GM23338 (cell line): Measurements from ENCODE around the gene EFHC2.

Source experiments
- CREB1 ChIP-seq: fragments of 250-450 bp; sonication (Bioruptor Pico); IDR thresholded peaks from 2 replicates; pipeline ENCODE4 v1.5.0; 2020; ENCODE audit warnings: low read depth, mild to moderate bottlenecking, moderate library complexity
- EZH2 ChIP-seq: fragments of 200-600 bp; sonication (generic); IDR thresholded peaks from one replicate; pipeline ENCODE4 v1.8.0; 2017; ENCODE audit warnings: antibody characterized with exemption, mild to moderate bottlenecking, low read depth; ENCODE audit not compliant: unreplicated experiment
- EZH2phosphoT487 ChIP-seq: fragments of 200-600 bp; sonication (generic); IDR thresholded peaks from one replicate; pipeline ENCODE4 v1.8.1; 2018; ENCODE audit warnings: antibody characterized with exemption; ENCODE audit not compliant: unreplicated experiment
- POLR2AphosphoS5 ChIP-seq: IDR thresholded peaks from 2 replicates; pipeline ENCODE4 v1.6.1; 2016; ENCODE audit warnings: antibody characterized with exemption, low read depth
- ZNF331 ChIP-seq: fragments of 250-450 bp; sonication (Bioruptor Pico); IDR thresholded peaks from 2 replicates; pipeline ENCODE4 v1.5.0; 2020; ENCODE audit warnings: low read depth, mild to moderate bottlenecking, moderate library complexity
- TF ChIP-seq, protein P1 (sequence below): IDR thresholded peaks from 2 replicates; pipeline ENCODE4 v1.6.1; 2016; ENCODE audit warnings: antibody characterized with exemption
- TF ChIP-seq, protein P2 (sequence below), 2 experiments: fragments of 200-600 bp in 1 of 2; sonication (generic) in 1 of 2; conservative IDR thresholded peaks; 2 replicates each; pipeline versions ENCODE4 v1.5.1 to v1.6.1; 2016 to 2017; ENCODE audit warnings: antibody characterized with exemption in 2 of 2, low read depth in 2 of 2, mild to moderate bottlenecking in 2 of 2, moderate library complexity in 1 of 2
- TF ChIP-seq, protein P3 (sequence below): IDR thresholded peaks from one replicate; pipeline ENCODE4 v1.6.1; 2018; ENCODE audit warnings: antibody characterized with exemption; ENCODE audit not compliant: unreplicated experiment

DNA sequence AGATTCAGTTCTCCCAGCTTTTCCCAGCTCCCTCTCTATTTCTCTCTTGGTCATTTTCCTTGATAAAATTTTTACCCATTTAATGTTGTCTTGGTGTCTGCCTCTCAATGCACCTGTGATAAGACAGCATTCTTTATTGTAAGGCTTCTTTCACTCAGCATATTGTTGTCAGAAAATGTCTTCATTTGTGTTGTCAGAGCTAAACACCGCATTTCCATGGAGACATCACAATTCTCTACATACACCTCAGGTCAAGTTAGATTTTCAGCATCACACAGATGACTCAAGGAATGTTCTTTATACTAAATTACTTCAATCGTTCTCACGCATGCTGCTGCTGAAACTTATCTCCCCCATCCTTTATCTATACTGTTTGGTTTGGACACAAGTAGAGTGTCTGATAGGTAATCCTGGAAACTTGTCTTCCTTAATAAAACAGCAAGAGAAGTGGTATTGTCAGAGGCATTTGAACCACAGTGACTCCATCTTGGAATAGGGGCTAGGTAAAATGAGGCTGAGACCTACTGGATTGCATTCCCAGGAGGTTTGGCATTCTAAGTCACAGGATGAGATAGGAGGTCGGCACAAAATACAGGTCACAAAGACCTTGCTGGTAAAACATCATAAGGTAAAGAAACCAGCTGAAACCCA lies 41.3 kb upstream of the EFHC2 start:
- TF ChIP-seq POLR2AphosphoS5 = no peak
- TF ChIP-seq, protein P1, sequence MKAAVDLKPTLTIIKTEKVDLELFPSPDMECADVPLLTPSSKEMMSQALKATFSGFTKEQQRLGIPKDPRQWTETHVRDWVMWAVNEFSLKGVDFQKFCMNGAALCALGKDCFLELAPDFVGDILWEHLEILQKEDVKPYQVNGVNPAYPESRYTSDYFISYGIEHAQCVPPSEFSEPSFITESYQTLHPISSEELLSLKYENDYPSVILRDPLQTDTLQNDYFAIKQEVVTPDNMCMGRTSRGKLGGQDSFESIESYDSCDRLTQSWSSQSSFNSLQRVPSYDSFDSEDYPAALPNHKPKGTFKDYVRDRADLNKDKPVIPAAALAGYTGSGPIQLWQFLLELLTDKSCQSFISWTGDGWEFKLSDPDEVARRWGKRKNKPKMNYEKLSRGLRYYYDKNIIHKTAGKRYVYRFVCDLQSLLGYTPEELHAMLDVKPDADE = no peak
- TF ChIP-seq, protein P2, sequence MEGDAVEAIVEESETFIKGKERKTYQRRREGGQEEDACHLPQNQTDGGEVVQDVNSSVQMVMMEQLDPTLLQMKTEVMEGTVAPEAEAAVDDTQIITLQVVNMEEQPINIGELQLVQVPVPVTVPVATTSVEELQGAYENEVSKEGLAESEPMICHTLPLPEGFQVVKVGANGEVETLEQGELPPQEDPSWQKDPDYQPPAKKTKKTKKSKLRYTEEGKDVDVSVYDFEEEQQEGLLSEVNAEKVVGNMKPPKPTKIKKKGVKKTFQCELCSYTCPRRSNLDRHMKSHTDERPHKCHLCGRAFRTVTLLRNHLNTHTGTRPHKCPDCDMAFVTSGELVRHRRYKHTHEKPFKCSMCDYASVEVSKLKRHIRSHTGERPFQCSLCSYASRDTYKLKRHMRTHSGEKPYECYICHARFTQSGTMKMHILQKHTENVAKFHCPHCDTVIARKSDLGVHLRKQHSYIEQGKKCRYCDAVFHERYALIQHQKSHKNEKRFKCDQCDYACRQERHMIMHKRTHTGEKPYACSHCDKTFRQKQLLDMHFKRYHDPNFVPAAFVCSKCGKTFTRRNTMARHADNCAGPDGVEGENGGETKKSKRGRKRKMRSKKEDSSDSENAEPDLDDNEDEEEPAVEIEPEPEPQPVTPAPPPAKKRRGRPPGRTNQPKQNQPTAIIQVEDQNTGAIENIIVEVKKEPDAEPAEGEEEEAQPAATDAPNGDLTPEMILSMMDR (conservative IDR thresholded peaks at IDR 0.05; ENCODE audit: low read depth in 2 of 2) = no peak
- TF ChIP-seq EZH2 = no peak
- TF ChIP-seq, protein P3, sequence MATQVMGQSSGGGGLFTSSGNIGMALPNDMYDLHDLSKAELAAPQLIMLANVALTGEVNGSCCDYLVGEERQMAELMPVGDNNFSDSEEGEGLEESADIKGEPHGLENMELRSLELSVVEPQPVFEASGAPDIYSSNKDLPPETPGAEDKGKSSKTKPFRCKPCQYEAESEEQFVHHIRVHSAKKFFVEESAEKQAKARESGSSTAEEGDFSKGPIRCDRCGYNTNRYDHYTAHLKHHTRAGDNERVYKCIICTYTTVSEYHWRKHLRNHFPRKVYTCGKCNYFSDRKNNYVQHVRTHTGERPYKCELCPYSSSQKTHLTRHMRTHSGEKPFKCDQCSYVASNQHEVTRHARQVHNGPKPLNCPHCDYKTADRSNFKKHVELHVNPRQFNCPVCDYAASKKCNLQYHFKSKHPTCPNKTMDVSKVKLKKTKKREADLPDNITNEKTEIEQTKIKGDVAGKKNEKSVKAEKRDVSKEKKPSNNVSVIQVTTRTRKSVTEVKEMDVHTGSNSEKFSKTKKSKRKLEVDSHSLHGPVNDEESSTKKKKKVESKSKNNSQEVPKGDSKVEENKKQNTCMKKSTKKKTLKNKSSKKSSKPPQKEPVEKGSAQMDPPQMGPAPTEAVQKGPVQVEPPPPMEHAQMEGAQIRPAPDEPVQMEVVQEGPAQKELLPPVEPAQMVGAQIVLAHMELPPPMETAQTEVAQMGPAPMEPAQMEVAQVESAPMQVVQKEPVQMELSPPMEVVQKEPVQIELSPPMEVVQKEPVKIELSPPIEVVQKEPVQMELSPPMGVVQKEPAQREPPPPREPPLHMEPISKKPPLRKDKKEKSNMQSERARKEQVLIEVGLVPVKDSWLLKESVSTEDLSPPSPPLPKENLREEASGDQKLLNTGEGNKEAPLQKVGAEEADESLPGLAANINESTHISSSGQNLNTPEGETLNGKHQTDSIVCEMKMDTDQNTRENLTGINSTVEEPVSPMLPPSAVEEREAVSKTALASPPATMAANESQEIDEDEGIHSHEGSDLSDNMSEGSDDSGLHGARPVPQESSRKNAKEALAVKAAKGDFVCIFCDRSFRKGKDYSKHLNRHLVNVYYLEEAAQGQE = no peak
- TF ChIP-seq CREB1 (CRISPR knock-in tag) = no peak
- no peak for TF ChIP-seq EZH2phosphoT487
- TF ChIP-seq ZNF331 (CRISPR knock-in tag) = no peak
